ENCODE results near the gene EIF4E2. TPM values are rescaled to one million over a fixed set of nuclear protein-coding genes. Genes with fewer than 3 reads are reported as not detected.

The EIF4E2 gene
- total RNA-seq, 4 donors from 2014 or later = 23.8 to 38.5 (median 27.8) TPM

DNA sequence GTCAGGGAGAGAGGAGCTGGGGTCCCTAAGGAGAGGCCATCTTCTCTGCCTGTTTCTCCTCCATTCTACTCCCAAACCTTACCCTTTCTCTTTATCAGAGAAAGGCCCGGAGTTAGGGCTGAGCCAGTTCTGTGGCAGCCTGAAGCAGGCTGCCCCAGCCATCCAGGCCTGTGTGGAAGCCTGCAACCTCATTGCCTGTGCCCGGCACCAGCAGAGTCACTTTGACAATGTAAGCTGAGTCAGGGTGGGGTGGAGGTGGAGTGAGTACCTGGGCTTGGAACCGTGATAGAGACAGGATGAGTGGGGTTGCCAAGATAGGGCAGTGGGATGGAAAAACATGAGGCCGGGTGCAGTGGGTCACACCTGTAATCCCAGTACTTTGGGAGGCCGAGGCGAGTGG, 5.8 kb upstream of the EIF4E2 start:
- peaks cover 0 to 12% (median 0%) of the 10 kb centered on the region in 4 donors for H3K4me1 ChIP-seq
- H3K36me3 ChIP-seq = peaks cover 0 to 41% (median 0%) of the 10 kb centered on the region in 3 donors
- H3K4me3 ChIP-seq = no peak overlapping the region
- peaks cover 0 to 5% of the 10 kb centered on the region in 2 donors for H3K27me3 ChIP-seq
- H3K27ac ChIP-seq = no peak overlapping the region
- 92 to 95% methylated on average over 6 of the region's 6 CpGs for WGBS, 2 donors
- no peak for DNase-seq (ENCODE audit: low spot score in 2 of 2)
- peaks cover 0 to 11% (median 0%) of the 10 kb centered on the region in 4 donors for H3K9me3 ChIP-seq
- TF ChIP-seq POLR2A (IDR thresholded peaks at IDR 0.05) (no peak), EP300 (IDR thresholded peaks at IDR 0.05) (no peak), CTCF (IDR thresholded peaks at IDR 0.05) (no peak)

DNA sequence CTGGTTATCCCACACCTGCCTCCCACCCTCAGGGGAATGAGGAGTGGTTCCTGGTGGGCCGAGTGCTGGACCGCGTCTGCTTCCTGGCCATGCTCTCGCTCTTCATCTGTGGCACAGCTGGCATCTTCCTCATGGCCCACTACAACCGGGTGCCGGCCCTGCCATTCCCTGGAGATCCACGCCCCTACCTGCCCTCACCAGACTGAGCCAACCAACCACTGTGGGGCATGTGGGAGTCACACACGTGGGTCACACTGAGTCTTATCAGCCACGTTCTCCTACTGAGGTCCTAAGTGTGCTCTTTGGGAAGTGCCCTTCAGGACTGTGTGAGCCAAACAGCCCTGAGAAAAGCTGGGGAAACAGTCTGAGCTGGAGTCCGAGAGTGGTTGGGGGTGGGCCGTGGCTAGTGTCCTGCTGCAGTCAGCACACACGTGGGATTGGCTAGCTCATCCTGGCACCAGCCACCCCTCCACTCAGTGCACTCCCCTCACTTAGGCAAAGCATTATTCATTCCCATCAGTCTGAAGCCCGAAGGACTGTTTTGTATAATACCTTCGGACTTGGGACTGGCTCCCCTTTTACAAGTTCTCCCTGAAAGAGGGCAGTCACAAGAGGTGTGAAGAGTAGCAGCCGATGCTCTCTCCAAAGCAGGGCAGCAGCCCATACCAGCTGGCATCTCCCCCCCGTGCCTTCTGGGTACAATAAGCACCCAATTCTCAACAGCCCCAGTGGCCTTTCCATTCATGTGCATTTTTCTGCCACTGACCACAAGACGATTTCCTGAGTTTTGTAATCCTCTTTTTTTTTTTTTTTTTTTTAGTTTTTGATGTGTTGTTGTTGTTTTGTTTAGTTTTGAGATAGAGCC, 4.7 kb upstream of the EIF4E2 start:
- Histone ChIP-seq H3K36me3 (peaks cover 0 to 41% (median 0%) of the 10 kb centered on the region in 3 donors), H3K27me3 (no peaks in the 10 kb centered on the region), H3K4me1 (peaks cover 0 to 15% (median 0%) of the 10 kb centered on the region in 4 donors), H3K9me3 (peaks cover 0 to 11% (median 0%) of the 10 kb centered on the region in 4 donors), H3K4me3 (no peak overlapping the region), H3K27ac (no peak overlapping the region)
- 88 to 94% methylated on average over 17 of the region's 17 CpGs for WGBS, 2 donors
- no peak for DNase-seq (ENCODE audit: low spot score in 2 of 2)
- TF ChIP-seq EP300 (IDR thresholded peaks at IDR 0.05) = no peak
- no peak for TF ChIP-seq CTCF (IDR thresholded peaks at IDR 0.05)

- TF ChIP-seq CTCF (IDR thresholded peaks at IDR 0.05) (no peak), POLR2A (IDR thresholded peaks at IDR 0.05) (no peak), EP300 (IDR thresholded peaks at IDR 0.05) (no peak)
- no peak for DNase-seq (ENCODE audit: low spot score in 2 of 2)
- WGBS, 2 donors = 96 to 97% methylated on average over 6 of the region's 6 CpGs
- Histone ChIP-seq H3K27me3 (no peaks in the 10 kb centered on the region), H3K9me3 (peaks cover 0 to 11% (median 0%) of the 10 kb centered on the region in 4 donors), H3K4me3 (no peak overlapping the region), H3K27ac (no peak overlapping the region), H3K4me1 (peaks cover 0 to 33% (median 7%) of the 10 kb centered on the region in 4 donors), H3K36me3 (peaks cover 0 to 47% (median 0%) of the 10 kb centered on the region in 3 donors)
Measured at GRCh38 chr2:232547991-232548390, 2.5 kb upstream of the EIF4E2 start.

DNA sequence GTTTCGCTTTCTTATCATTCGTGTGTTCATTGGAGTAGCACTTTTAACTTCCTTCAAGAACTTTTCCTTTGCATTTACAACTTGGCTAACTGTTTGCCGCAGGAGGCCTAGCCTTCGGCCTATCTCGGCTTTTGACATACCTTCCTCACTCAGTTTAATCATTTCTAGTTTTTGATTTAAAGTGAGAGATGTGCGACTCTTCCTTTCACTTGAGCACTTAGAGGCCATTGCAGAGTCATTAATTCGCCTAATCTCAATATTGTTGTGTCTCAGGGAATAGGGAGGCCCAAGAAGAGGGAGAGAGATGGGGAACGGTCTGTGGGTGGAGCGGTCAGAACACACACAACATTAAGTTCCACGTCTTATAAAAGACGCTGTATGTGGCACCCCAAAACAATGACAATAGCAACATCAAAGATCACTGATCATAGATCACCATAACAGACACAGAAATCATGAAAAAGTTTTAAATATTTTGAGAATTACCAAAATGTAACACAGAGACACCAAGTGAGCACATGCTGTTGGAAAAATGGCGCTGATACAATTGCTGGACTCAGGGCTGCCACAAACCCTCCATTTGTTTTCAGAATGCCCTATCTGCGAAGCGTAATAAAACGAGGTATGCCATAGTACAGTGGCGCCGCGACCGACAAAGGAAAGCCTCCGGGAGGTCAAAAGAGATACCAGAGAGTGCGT, 685 bp upstream of the EIF4E2 start:
- DNase-seq (ENCODE audit: low spot score in 2 of 2) = no peak
- peaks cover 0 to 39% (median 0%) of the 10 kb centered on the region in 3 donors for H3K36me3 ChIP-seq
- no peaks in the 10 kb centered on the region for H3K27me3 ChIP-seq
- H3K4me3 ChIP-seq = peak overlapping the region; percentile 79 to 98 (median 86)
- H3K9me3 ChIP-seq = peaks cover 0 to 11% (median 0%) of the 10 kb centered on the region in 4 donors
- peak overlapping the region; percentile 91 to 99 (median 96) for H3K27ac ChIP-seq
- H3K4me1 ChIP-seq = peaks cover 0 to 51% (median 7%) of the 10 kb centered on the region in 4 donors
- 37 to 38% methylated on average over 21 of the region's 21 CpGs for WGBS, 2 donors
- TF ChIP-seq CTCF (IDR thresholded peaks at IDR 0.05) (no peak), EP300 (IDR thresholded peaks at IDR 0.05) (no peak), POLR2A (IDR thresholded peaks at IDR 0.05) (no peak)

All from tibial nerve (tissue), 4 donors.